A549 (cell line): ENCODE data around the gene XPNPEP2. TPM values are rescaled to one million over a fixed set of nuclear protein-coding genes. Genes with fewer than 3 reads are reported as not detected.

Experiments
- ATAC-seq, 2 experiments: fragments of 200-7000 bp in 1 of 2; fragments of >200 bp in 1 of 2; cut with Nextera tagmentation in 1 of 2; cut with Tn5 transposase in 1 of 2; 3 replicates each; pipeline versions ENCODE4 v1.8.0 to v1.9.1; 2018 to 2020; ENCODE audit warnings: mild to moderate bottlenecking in 1 of 2, moderate library complexity in 1 of 2
- CTCF ChIA-PET: fragments of 300-600 bp; sonication (Branson Sonifier 250); formaldehyde crosslinking; extraction: SDS; loops from one replicate; lab custom pipeline; 2021; ENCODE audit warnings: antibody characterized with exemption, inconsistent platforms; lab: Yijun Ruan, JAX
- POLR2A ChIA-PET: fragments of 350-600 bp; formaldehyde crosslinking; extraction: SDS; loops from one replicate; lab custom pipeline; 2021; ENCODE audit warnings: antibody characterized with exemption, inconsistent platforms; lab: Yijun Ruan, JAX
- DNase-seq, 2 experiments: peaks; one replicate each; pipeline versions ENCODE4 v3.0.0 to v3.0.0-alpha.2; 2011 to 2016; ENCODE audit warnings: low read depth in 1 of 2, low spot score in 1 of 2
- FAIRE-seq: peaks from 2 replicates; lab custom pipeline; 2011; peaks lifted over from hg19 to GRCh38; lab: Jason Lieb, UNC
- H3K27ac ChIP-seq, 2 experiments: fragments of >200 bp; sonication (Bioruptor Twin); formaldehyde crosslinking; 3 replicates each; pipeline ENCODE4 v1.5.1; 2016 to 2017
- H3K4me1 ChIP-seq: fragments of >200 bp; sonication (Bioruptor Twin); formaldehyde crosslinking; 3 replicates; pipeline ENCODE4 v1.6.1; 2016
- H3K4me2 ChIP-seq: fragments of >200 bp; sonication (Bioruptor Twin); formaldehyde crosslinking; 3 replicates; pipeline ENCODE4 v1.6.1; 2016
- H3K4me3 ChIP-seq: fragments of >200 bp; sonication (Bioruptor Twin); formaldehyde crosslinking; 3 replicates; pipeline ENCODE4 v1.5.1; 2016
- H3K9me3 ChIP-seq: fragments of >200 bp; sonication (Bioruptor Twin); formaldehyde crosslinking; 3 replicates; pipeline ENCODE4 v1.6.1; 2016
- ATOH8 ChIP-seq: fragments of 250-450 bp; sonication (Bioruptor Pico); IDR thresholded peaks from 2 replicates; pipeline ENCODE4 v1.5.0; 2020; ENCODE audit warnings: low read depth, mild to moderate bottlenecking, moderate library complexity
- CBX8 ChIP-seq: fragments of 200-600 bp; sonication (generic); IDR thresholded peaks from 2 replicates; pipeline ENCODE4 v1.6.1; 2016
- CEBPB ChIP-seq, 2 experiments: fragments of >200 bp in 1 of 2; sonication (Bioruptor Twin) in 1 of 2; formaldehyde crosslinking in 1 of 2; IDR thresholded peaks; 2 replicates each; pipeline ENCODE4 v1.6.1; 2012 to 2016
- ESRRA ChIP-seq: fragments of 150-350 bp; IDR thresholded peaks from 2 replicates; pipeline ENCODE4 v1.6.1; 2014; ENCODE audit warnings: mild to moderate bottlenecking, low read length, borderline replicate concordance
- FOXS1 ChIP-seq: fragments of 250-450 bp; sonication (Bioruptor Pico); IDR thresholded peaks from 2 replicates; pipeline ENCODE4 v1.5.0; 2020; ENCODE audit warnings: mild to moderate bottlenecking, moderate library complexity
- HMGXB4 ChIP-seq: fragments of 250-450 bp; sonication (Bioruptor Pico); IDR thresholded peaks from 2 replicates; pipeline ENCODE4 v1.5.0; 2021; ENCODE audit warnings: mild to moderate bottlenecking, moderate library complexity, borderline replicate concordance
- HOXA7 ChIP-seq: fragments of 250-450 bp; sonication (Bioruptor Pico); IDR thresholded peaks from 2 replicates; pipeline ENCODE4 v1.5.0; 2020; ENCODE audit warnings: mild to moderate bottlenecking, moderate library complexity
- HOXB5 ChIP-seq: fragments of 250-450 bp; sonication (Bioruptor Pico); IDR thresholded peaks from 2 replicates; pipeline ENCODE4 v1.5.0; 2020; ENCODE audit warnings: mild to moderate bottlenecking, moderate library complexity
- JUNB ChIP-seq: fragments of >200 bp; sonication (Bioruptor Twin); formaldehyde crosslinking; IDR thresholded peaks from 2 replicates; pipeline ENCODE4 v1.6.1; 2016
- KDM1A ChIP-seq: fragments of 200-600 bp; sonication (generic); IDR thresholded peaks from 2 replicates; pipeline ENCODE4 v1.6.1; 2016; ENCODE audit warnings: low read depth, mild to moderate bottlenecking
- MAX ChIP-seq: IDR thresholded peaks from 2 replicates; pipeline ENCODE4 v1.6.1; 2012
- MYC ChIP-seq: IDR thresholded peaks from 2 replicates; pipeline ENCODE4 v1.6.1; 2012; ENCODE audit warnings: mild to moderate bottlenecking, inconsistent platforms, low read length, improper control_type of control experiment, borderline replicate concordance
- NFE2L2 ChIP-seq: fragments of 150-350 bp; conservative IDR thresholded peaks from 2 replicates; pipeline ENCODE4 v1.6.1; 2014; ENCODE audit warnings: low read length
- NPAS2 ChIP-seq: fragments of 250-450 bp; sonication (Bioruptor Pico); IDR thresholded peaks from 2 replicates; pipeline ENCODE4 v1.8.0; 2022; ENCODE audit warnings: mild to moderate bottlenecking, moderate library complexity, borderline replicate concordance
- NR3C1 ChIP-seq: fragments of >200 bp; sonication (Bioruptor Twin); formaldehyde crosslinking; IDR thresholded peaks from 3 replicates; pipeline ENCODE4 v1.6.1; 2017
- PHF8 ChIP-seq: fragments of 200-600 bp; sonication (generic); IDR thresholded peaks from 2 replicates; pipeline ENCODE4 v1.6.1; 2016; ENCODE audit warnings: low read depth, mild to moderate bottlenecking, antibody characterized with exemption, moderate library complexity, borderline replicate concordance
- POLR2A ChIP-seq: IDR thresholded peaks from 2 replicates; pipeline ENCODE4 v1.6.1; 2012; ENCODE audit warnings: mild to moderate bottlenecking, low read length
- POLR2AphosphoS2 ChIP-seq: conservative IDR thresholded peaks from 2 replicates; pipeline ENCODE4 v1.6.1; 2012; ENCODE audit warnings: low read length, improper control_type of control experiment, inconsistent platforms
- RAD21 ChIP-seq, 2 experiments: fragments of >200 bp in 1 of 2; sonication (Bioruptor Twin) in 1 of 2; formaldehyde crosslinking in 1 of 2; IDR thresholded peaks in 1 of 2; conservative IDR thresholded peaks in 1 of 2; 2 replicates in 1 of 2; 3 replicates in 1 of 2; pipeline ENCODE4 v1.6.1; 2012 to 2018; ENCODE audit warnings: inconsistent platforms in 1 of 2
- REST ChIP-seq: fragments of 200-600 bp; sonication (generic); IDR thresholded peaks from 2 replicates; pipeline ENCODE4 v1.6.1; 2016; ENCODE audit warnings: antibody characterized with exemption, mild to moderate bottlenecking, moderate library complexity
- RNF2 ChIP-seq: fragments of 200-600 bp; sonication (generic); IDR thresholded peaks from 2 replicates; pipeline ENCODE4 v1.6.1; 2016; ENCODE audit warnings: low read depth, mild to moderate bottlenecking, antibody characterized with exemption, moderate library complexity, borderline replicate concordance
- TP53 ChIP-seq: fragments of 250-450 bp; sonication (Bioruptor Pico); IDR thresholded peaks from 2 replicates; pipeline ENCODE4 v1.5.0; 2021; ENCODE audit warnings: mild to moderate bottlenecking, moderate library complexity
- ZC3H11A ChIP-seq: fragments of 450-650 bp; IDR thresholded peaks from 2 replicates; pipeline ENCODE4 v1.6.1; 2014; ENCODE audit warnings: antibody characterized with exemption, mild to moderate bottlenecking
- ZFP36 ChIP-seq: fragments of 450-650 bp; IDR thresholded peaks from 2 replicates; pipeline ENCODE4 v1.6.1; 2014; ENCODE audit warnings: borderline replicate concordance; ENCODE audit not compliant: partially characterized antibody
- ZNF302 ChIP-seq: fragments of 250-450 bp; sonication (Bioruptor Pico); IDR thresholded peaks from 2 replicates; pipeline ENCODE4 v1.9.0; 2021; ENCODE audit warnings: inconsistent platforms, mild to moderate bottlenecking, moderate library complexity
- WGBS: methylation state at CpG from one replicate; pipeline ENCODE4 v1.1.6; 2017; ENCODE audit errors: missing lambda C conversion rate; 5-methylcytosine and 5-hydroxymethylcytosine counted together
- polyA plus RNA-seq, 4 experiments: library from polyadenylated mRNA; depleted of rRNA in 3 of 4; stranded (reverse); fragments of >200 nt; fragmentation: RNase III in 1 of 4; extraction: RNeasy Plus Mini Kit Qiagen cat#74134 plus additional on column Dnase treatment in 1 of 4; gene quantifications; 2 replicates in 3 of 4; 3 replicates in 1 of 4; pipeline ENCODE4 v1.2.3, GENCODE V29; 2011 to 2017

The XPNPEP2 gene
- polyA plus RNA-seq, 2 of the 4 experiments (the other 2 are of a cell fraction), result not detected

- Histone ChIP-seq H3K4me3 (no peak overlapping the region), H3K4me2 (no peak overlapping the region), H3K4me1 (no peaks in the 10 kb centered on the region), H3K9me3 (no peaks in the 10 kb centered on the region), H3K27ac (no peak overlapping the region)
- ChIA-PET CTCF (interaction anchor here (5.0 to 8.9 kb wide), 2 partner anchors 87 to 114 kb away, joined by 73 to 218 read pairs; no protein-coding TSS in a partner anchor), POLR2A (no interaction called here)
- ATAC-seq (no peak), DNase-seq (no peak), FAIRE-seq (no peak)
- TF ChIP-seq NR3C1, result no peak
- no peak for TF ChIP-seq HOXB5 (CRISPR knock-in tag)
- no peak for TF ChIP-seq HOXA7 (CRISPR knock-in tag)
- TF ChIP-seq NPAS2 (CRISPR knock-in tag), result no peak
- WGBS, result 27% methylated on average over 4 of the region's 4 CpGs
Observed at GRCh38 chrX:129723511-129723910, 15.3 kb upstream of the XPNPEP2 start.

- POLR2A ChIA-PET, result no interaction called here
- no peak for FAIRE-seq
Observed at GRCh38 chrX:129724754-129725153, 14.0 kb upstream of the XPNPEP2 start.

GRCh38 chrX:129726307-129727111 lies 12.3 kb upstream of the XPNPEP2 start:
- ATAC-seq (peak; percentile 87 to 97), DNase-seq (peak; percentile 36 to 63), FAIRE-seq (peak; percentile 90)
- Histone ChIP-seq H3K4me2 (no peak overlapping the region), H3K4me3 (no peak overlapping the region), H3K9me3 (no peaks in the 10 kb centered on the region), H3K27ac (no peak overlapping the region), H3K4me1 (no peaks in the 10 kb centered on the region)
- 26% methylated on average over 4 of the region's 4 CpGs for WGBS
- POLR2A ChIA-PET, result interaction anchor here (1.0 kb wide), 1 partner anchor 49 kb away, joined by 3 read pairs; no protein-coding TSS in a partner anchor
- CTCF ChIA-PET, result interaction anchor here (0.6 to 8.9 kb wide), 58 partner anchors 9 to 477 kb away, joined by 3 to 218 read pairs (median 5); partner anchors contain the start of genes APLN, UTP14A and XPNPEP2
- peak; percentile 83 for TF ChIP-seq REST
- TF ChIP-seq HMGXB4 (CRISPR knock-in tag), result no peak
- TF ChIP-seq FOXS1 (CRISPR knock-in tag), result no peak
- TF ChIP-seq JUNB, result no peak
- no peak for TF ChIP-seq ATOH8 (CRISPR knock-in tag)
- no peak for TF ChIP-seq ZNF302 (CRISPR knock-in tag)
- TF ChIP-seq POLR2A, result no peak
- TF ChIP-seq CBX8, result no peak
- TF ChIP-seq TP53 (CRISPR knock-in tag), result no peak
- TF ChIP-seq ESRRA, result no peak
- no peak for TF ChIP-seq ZC3H11A
- no peak for TF ChIP-seq NPAS2 (CRISPR knock-in tag)
- TF ChIP-seq CEBPB (IDR thresholded peaks at IDR 0.05), result no peak
- peak; percentile 89 to 94 for TF ChIP-seq RAD21 (conservative IDR thresholded peaks at IDR 0.05 in 1 of 2, IDR thresholded peaks at IDR 0.05 in 1 of 2)
- no peak for TF ChIP-seq RNF2
- TF ChIP-seq PHF8, result no peak
- TF ChIP-seq KDM1A, result no peak
- TF ChIP-seq NFE2L2, result no peak
- no peak for TF ChIP-seq ZFP36
- no peak for TF ChIP-seq POLR2AphosphoS2
- no peak for TF ChIP-seq MAX

More at GRCh38 chrX:129724754-129725153, 14.0 kb upstream of the XPNPEP2 start:
- no peak for TF ChIP-seq RAD21 (conservative IDR thresholded peaks at IDR 0.05 in 1 of 2, IDR thresholded peaks at IDR 0.05 in 1 of 2)
- TF ChIP-seq MYC, result no peak
- no peak for TF ChIP-seq NPAS2 (CRISPR knock-in tag)
- DNase-seq, result no peak
- CTCF ChIA-PET, result interaction anchor here (0.6 to 8.9 kb wide), 12 partner anchors 11 to 336 kb away, joined by 3 to 218 read pairs (median 6); partner anchors contain the start of gene APLN
- WGBS, result 69% methylated on average over 4 of the region's 4 CpGs
- Histone ChIP-seq H3K4me1 (no peaks in the 10 kb centered on the region), H3K27ac (no peak overlapping the region), H3K9me3 (no peaks in the 10 kb centered on the region), H3K4me2 (no peak overlapping the region), H3K4me3 (no peak overlapping the region)
- ATAC-seq, result no peak
